ENCODE results near the gene ABTB2.

Gene ABTB2

GRCh38 chr11:34360046-34360445, 2.2 kb upstream of the ABTB2 start:
- no peak for DNase-seq (ENCODE audit: low read depth)

DNA sequence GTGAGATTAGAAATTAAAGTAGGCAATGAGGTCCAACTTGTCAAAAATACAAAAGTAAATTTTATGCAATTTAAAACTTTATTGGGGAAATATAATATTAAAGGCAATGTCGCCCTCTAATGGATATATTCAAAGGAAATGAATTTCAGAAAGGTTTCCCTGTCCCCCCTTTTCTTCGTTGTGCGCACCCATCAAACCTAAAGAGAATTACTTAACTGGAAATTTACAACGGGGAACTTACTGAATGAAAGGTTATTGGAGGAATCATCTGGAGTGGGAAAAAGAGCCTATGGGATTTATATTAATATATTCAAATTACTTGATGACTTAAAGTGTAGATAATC, 1.7 kb upstream of the ABTB2 start:
- no peak for DNase-seq (ENCODE audit: low read depth)

- peak; percentile 59 for DNase-seq (ENCODE audit: low read depth)
Observed at GRCh38 chr11:34358728-34359547, 1.1 kb upstream of the ABTB2 start.

DNA sequence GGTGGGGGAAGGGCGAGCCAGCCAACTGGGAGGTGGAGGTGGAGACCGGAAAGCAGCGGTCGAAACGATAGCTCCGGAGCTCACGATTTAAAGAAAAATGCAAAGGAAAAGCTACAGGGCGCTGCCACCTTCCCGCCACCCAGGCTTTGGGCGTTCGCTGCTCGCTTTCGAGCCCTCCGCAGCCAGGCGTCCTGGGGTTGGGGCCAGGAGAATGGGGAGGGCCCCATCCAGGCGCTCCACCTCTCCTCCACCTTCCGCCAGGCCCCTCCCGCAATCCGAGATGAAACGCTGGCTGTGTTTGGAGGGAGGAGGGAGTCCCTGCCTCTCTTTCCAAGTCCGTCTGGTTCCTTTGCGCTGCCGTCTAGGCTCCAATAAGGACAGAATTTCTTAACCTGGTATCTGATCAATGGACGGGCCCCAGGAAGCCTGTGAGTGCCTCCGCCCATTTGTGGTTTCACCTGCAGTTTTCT, 483 bp upstream of the ABTB2 start:
- DNase-seq (ENCODE audit: low read depth), result no peak

- peak; percentile 27 for DNase-seq (ENCODE audit: low read depth)
Observed at GRCh38 chr11:34356913-34357700, 703 bp downstream of the ABTB2 start.

- no peak for DNase-seq (ENCODE audit: low read depth)
Observed at GRCh38 chr11:34356576-34356912, 1.3 kb downstream of the ABTB2 start.

DNA sequence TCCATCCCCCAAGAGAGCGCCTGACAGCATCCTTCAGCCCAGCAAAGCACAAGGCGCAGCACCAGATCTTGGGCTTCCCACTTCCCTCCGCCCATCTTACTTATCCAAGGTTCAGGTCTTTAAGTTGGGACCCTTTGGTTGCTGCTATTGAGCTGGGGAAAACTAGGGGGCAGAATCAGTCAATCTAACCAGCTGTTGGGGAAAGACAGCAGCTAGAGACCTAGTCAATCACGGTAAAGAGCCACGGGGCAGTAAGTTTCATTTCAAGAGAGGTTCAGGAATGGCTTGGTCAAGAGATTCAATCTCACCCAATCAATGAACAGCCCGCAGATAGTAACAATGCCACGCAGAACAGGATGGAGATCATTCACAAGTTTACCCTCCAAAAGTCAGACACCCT, 1.7 kb downstream of the ABTB2 start:
- no peak for DNase-seq (ENCODE audit: low read depth)

- no peak for DNase-seq (ENCODE audit: low read depth)
Observed at GRCh38 chr11:34355726-34356125, 2.1 kb downstream of the ABTB2 start.

DNA sequence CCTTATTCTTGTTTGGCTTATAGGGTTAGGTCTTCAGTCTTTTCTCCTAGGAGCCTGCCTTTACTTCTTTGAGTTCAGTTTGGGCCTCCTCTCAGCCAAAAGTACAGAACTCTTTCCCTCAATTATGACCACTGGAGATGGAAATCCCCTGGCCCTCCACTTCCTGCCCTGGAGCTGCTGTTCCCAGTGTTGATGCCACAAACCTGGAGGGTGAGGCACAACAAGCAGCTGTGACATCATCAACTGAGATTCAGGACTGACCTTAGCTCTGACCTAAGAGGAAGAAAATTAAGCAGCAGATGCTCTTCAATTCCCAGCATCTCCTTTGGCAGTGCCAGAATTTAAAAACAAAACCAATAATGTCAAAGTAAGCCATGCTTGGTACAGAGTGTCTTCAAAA, 3.0 kb downstream of the ABTB2 start:
- no peak for DNase-seq (ENCODE audit: low read depth)

DNA sequence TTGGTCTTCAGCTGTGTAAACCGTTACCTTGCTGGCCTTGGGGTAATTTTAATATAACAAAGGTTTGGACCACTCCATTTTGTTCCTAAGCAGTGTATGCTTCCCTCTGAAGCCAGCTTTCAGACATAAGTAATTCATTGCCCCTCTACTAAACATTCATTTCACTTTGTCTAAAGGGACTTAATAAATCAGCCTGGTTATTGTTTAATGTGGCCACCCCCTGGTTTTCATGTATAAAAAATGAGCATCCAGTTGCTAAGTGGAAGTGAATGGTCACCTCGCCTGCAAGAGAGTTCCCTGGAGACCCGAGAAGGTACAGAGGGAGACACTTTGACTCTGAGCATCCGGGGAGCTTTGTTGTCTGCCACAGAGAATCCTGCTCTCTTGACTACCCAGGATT, 3.9 kb downstream of the ABTB2 start:
- no peak for DNase-seq (ENCODE audit: low read depth)

DNA sequence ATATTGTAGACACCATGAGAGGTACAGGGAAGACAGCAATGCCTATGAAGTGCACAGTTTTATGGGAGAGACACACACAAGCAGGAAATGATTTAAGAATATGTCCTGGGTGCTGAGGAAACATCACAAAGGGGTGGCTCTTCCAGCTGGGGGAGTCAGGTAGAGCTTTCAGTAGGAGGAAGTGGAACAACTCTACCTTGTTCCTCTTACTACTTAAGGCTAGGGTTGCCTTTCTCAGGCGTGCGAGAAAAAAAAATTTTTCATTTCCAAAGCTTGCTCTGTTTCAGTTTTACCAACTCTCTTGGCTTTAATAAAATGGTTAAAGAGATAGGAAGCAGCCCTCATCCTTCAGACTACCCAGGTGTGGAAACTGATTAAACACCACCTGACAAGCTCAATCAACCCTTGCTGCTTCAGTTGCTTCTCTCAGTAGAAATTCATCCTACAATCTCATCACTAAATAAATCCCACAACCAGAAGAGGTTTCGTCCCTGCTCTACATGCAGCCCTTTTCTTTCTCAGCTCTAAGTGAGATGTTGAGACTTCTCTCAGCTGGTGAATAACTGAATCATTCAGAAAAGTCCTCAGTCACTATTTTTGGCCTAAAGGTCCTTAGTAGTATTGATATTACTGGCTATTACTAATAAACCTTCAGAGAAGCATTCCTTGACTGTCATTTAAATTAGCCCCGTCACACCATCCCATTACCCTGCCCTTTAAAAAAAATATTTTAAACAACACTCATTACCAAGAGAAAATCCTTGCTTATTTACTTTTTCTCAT, 5.9 kb downstream of the ABTB2 start:
- DNase-seq (ENCODE audit: low read depth), result no peak

DNA sequence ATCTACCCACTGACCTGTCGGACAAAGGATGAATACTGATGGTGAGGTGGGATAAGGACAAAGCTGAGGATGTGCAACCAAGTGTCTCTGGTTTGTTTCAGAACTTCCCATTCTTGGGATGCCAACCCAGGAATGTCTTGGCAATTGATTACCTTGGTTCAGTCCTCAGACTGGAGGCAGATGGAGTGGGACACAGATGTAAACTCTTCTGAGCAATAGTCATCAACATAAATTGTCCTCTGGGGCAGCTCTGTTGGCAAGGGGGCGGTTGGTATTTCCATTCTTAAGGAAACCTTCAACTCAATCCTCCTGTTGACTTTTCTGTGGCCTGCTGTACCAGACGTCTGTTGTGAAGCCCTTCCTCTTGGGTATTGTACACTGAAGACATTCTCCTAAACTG, 6.8 kb downstream of the ABTB2 start:
- DNase-seq (ENCODE audit: low read depth), result no peak

DNA sequence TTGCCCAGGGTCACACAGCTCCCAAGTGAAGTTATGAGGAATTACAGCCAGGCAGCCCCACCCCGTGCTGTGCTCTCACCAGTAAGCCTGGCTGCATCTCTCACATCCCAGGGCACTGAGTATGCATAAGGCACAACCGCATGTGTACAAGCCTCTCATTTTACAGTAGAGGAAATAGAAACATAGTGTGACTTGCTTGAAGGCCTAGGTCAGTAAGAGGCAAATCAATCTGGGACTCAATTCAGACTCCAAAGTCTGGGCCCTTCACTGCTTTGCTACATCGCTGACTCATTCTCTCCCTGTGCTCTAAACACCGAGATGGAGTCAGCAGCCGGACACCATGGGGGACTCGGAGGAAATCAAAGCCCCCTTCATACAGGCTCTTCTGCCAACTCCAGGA, 7.9 kb downstream of the ABTB2 start:
- DNase-seq (ENCODE audit: low read depth), result no peak

GRCh38 chr11:34348919-34349318, 8.9 kb downstream of the ABTB2 start:
- no peak for DNase-seq (ENCODE audit: low read depth)

- DNase-seq (ENCODE audit: low read depth), result no peak
Observed at GRCh38 chr11:34348096-34348495, 9.7 kb downstream of the ABTB2 start.

DNA sequence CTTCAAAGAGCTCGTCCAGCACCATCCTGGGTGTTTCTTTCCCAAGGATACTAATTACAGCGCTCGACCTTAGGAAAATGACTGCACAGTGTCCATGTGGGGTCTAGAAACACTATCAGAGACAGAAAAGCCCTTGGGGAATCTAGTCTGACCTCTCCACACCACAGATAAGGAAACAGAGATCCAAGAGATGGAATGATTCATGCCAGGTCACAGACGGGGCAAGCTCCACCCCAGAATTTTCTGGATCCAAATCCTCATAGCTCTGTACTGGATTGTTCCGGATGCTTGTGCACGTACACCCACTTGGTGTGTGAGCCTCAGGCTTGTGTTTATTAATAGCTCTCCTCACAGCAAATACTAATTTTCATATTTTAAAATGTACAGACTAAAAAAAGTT, 11.3 kb downstream of the ABTB2 start:
- no peak for DNase-seq (ENCODE audit: low read depth)

GRCh38 chr11:34345991-34346480, 11.8 kb downstream of the ABTB2 start:
- no peak for DNase-seq (ENCODE audit: low read depth)

GRCh38 chr11:34345540-34345876, 12.3 kb downstream of the ABTB2 start:
- no peak for DNase-seq (ENCODE audit: low read depth)

GRCh38 chr11:34344768-34345539, 12.9 kb downstream of the ABTB2 start:
- no peak for DNase-seq (ENCODE audit: low read depth)

DNA sequence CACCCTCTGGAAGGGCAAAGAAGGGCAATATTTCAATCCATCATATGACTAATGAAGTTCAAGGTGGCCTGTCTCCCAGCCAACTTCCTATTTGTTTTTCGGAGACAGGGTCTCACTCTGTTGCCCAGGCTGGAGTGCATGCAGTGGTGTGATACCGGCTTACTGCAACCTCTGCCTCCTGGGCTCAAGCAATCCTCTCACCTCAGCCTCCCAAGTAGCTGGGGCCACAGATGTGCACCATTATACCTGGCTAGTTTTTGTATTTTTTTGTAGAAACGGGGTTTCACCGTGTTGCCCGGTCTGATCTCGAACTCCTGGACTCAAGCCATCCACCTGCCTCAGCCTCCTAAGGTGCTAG, 13.4 kb downstream of the ABTB2 start:
- DNase-seq (ENCODE audit: low read depth), result no peak

DNA sequence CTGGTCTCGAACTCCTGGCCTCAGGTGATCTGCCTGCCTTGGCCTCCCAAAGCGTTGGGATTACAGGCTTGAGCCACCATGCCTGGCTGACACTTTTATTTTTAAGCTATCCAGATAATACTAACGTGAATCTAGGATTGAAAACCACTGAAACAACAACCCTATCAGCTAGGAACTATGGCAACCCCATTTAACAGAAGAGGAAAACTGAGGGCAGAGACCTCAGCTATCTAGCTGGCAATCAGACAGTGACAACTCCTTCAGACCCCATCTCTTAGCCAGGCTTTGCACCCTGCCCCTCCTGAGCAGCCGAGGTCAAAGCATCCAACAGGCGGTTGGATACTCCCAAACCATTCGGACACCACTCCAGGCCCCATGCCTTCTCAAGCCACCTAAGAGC, 14.1 kb downstream of the ABTB2 start:
- no peak for DNase-seq (ENCODE audit: low read depth)

DNA sequence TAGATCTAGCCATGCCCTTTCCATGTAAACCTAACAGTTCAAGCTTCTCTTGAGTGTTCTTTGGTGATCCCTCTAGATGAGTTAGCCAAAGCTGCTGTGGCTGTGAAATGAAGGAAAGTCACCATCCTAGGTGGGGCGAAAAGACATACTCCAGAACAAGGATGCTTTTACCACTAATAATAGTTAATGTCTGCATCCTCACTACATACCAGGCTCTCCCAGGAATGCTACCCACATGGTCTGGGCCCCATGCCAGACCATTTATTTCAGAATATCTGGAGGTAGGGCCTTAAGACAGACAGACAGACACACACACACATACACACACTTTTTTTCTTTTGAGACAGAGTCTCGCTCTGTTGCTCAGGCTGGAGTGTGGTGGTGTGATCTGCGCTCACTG, 14.7 kb downstream of the ABTB2 start:
- DNase-seq (ENCODE audit: low read depth), result no peak
